ENCODE data around the gene LTBP2.

The LTBP2 gene

DNA sequence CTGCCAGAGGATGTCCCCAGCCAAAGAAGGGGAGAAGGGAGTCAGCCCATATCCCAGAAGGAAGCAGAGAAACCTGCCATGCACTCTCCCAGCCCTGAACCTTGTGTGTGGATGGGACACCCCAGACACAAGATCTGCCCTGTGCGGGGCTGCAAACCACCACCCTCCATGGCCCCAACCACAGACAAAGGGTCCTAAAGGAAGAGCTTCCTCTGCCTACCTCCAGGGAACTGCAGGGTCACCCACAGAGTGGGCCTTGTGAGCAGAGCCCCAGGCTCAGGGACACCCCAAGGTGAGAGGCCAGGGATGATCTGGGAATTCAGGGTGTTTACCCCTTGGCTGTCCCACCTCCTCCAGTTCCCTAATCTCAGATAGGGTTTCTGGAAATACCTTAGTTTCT lies 62.0 kb downstream of the LTBP2 start:
- ChIA-PET CTCF (no interaction called here), POLR2A (no interaction called here)
- no peak for DNase-seq (ENCODE audit: extremely low spot score)
- TF ChIP-seq, protein P1, sequence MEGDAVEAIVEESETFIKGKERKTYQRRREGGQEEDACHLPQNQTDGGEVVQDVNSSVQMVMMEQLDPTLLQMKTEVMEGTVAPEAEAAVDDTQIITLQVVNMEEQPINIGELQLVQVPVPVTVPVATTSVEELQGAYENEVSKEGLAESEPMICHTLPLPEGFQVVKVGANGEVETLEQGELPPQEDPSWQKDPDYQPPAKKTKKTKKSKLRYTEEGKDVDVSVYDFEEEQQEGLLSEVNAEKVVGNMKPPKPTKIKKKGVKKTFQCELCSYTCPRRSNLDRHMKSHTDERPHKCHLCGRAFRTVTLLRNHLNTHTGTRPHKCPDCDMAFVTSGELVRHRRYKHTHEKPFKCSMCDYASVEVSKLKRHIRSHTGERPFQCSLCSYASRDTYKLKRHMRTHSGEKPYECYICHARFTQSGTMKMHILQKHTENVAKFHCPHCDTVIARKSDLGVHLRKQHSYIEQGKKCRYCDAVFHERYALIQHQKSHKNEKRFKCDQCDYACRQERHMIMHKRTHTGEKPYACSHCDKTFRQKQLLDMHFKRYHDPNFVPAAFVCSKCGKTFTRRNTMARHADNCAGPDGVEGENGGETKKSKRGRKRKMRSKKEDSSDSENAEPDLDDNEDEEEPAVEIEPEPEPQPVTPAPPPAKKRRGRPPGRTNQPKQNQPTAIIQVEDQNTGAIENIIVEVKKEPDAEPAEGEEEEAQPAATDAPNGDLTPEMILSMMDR (IDR thresholded peaks at IDR 0.05; ENCODE audit: control extremely low read depth, extremely low read depth, low read depth, missing control alignments): no peak

DNA sequence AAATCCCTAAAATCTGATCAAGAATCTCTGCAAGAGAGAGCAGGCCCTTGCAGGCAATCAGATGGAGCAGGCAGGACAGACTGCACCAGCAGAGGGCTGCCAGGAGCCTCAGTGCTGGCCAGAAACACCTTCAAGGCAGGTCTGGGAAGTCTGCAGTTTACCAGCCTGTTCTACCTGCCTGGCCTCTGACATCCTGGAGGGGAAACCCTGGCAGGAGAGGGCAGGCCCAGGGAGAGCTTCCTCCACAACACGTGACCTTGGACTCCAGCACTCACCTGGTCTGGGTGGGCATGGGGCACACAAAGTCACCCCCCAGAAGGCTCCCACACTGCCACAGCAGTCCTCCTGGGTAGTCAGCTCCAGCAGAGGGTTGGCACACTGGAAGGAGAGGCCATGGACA lies 62.4 kb downstream of the LTBP2 start:
- POLR2A ChIA-PET: no interaction called here
- CTCF ChIA-PET: no interaction called here
- TF ChIP-seq, protein P1 (IDR thresholded peaks at IDR 0.05; ENCODE audit: control extremely low read depth, extremely low read depth, low read depth, missing control alignments): no peak
- DNase-seq (ENCODE audit: extremely low spot score): no peak

DNA sequence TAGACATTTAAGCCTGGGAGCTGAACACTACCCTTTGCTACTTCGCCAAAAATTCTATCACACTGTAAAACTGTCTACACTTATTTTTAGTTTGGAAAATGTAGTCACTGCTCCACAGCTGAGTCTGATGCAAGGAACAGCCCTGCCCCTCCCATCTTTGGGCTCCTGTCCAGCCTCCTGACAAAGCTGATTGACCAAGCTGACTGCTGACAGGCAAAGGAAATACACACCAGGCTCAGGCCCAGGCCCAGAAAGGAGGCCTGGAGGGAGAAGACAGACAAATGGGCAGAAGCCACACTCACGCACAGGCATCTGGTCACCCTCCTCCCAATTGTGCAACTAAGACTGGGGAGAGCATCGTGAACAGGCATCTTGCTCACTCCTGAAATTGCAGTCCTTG lies 63.2 kb downstream of the LTBP2 start:
- ChIA-PET POLR2A (no interaction called here), CTCF (no interaction called here)
- TF ChIP-seq, protein P1 (IDR thresholded peaks at IDR 0.05; ENCODE audit: control extremely low read depth, extremely low read depth, low read depth, missing control alignments): no peak
- DNase-seq (ENCODE audit: extremely low spot score): no peak

DNA sequence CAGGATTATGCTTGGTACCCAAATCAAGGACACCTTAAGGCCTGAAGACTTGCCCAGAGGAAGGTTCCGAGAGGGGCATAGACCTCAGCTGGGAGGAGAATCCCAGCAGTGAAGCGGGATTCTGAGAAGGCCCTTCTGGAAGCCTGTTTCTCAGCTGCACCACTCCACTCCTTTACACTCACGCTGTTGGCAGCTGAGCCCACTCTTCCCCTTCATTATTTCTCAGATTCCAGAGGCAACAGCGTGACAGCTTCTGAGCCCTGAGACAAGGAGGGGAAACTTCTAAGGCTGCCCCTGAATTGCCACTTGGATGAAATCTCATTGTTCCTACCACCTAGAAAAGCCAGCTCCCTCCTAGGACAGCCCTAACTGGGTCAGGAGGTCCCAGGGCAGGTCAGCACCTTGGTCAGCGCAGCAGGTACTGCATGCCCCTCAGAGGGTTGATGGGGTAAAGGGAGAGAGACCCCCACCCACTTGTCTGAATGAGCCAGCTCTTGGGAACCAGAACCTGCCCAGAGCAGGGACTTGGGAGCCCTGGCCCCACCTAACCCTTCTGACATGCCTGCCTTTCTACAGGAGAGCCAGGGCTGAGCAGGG lies 64.6 kb downstream of the LTBP2 start:
- TF ChIP-seq, protein P1 (IDR thresholded peaks at IDR 0.05; ENCODE audit: control extremely low read depth, extremely low read depth, low read depth, missing control alignments): no peak
- no peak for DNase-seq (ENCODE audit: extremely low spot score)
- ChIA-PET CTCF (no interaction called here), POLR2A (no interaction called here)

DNA sequence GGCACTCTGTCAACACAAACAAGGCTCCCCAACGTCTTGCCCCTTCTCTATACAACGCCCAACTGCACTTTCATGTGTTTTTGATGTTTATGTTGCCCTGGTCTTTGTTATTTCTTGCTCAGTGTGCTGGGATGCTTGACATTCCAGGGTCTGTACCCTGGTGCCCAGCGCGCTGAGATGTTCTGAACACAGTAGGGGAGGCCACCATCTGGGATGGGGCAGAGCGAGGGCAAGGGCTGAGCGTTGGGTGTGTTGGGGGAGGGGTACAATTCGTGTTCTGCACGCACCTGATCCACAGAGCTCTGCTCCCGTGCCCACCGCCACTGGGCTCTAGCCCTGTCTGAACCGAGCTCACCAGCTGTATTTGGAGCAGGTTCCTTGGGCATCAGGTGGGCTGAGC lies 65.6 kb downstream of the LTBP2 start:
- TF ChIP-seq, protein P1 (IDR thresholded peaks at IDR 0.05; ENCODE audit: control extremely low read depth, extremely low read depth, low read depth, missing control alignments): no peak
- POLR2A ChIA-PET: no interaction called here
- no peak for DNase-seq (ENCODE audit: extremely low spot score)
- CTCF ChIA-PET: no interaction called here

DNA sequence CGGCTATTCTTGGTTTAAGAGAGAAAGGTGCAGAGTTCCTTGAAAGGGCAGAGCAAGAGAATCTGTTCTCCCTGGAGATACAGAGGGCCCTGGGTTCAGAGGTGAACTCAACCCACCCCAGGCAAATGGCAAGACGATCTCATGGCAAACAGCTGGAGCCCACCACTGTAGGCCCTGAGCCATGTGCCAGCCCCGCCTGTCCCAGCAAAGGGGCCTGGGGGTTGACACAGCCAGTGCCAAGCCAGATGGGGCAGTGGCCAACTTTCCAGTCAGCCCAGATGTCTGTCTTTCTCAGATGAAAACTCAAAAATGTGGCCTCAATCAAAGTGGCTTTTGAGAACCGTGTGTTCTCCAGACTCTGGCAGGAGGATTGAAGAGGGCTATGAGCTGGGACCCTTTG lies 66.7 kb downstream of the LTBP2 start:
- ChIA-PET CTCF (no interaction called here), POLR2A (no interaction called here)
- TF ChIP-seq, protein P1 (IDR thresholded peaks at IDR 0.05; ENCODE audit: control extremely low read depth, extremely low read depth, low read depth, missing control alignments): no peak

More for the DNA sequence above, 66.7 kb downstream of the LTBP2 start:
- no peak for DNase-seq (ENCODE audit: extremely low spot score)
